Liver (tissue), 9 donors: ENCODE results near the gene ADNP. TPM values are rescaled to one million over a fixed set of nuclear protein-coding genes. Genes with fewer than 3 reads are reported as not detected.

ENCODE experiments used
- DNase-seq: peaks from one replicate; pipeline ENCODE4 v3.0.0-alpha.2; 2017; ENCODE audit warnings: low spot score
- H3K27ac ChIP-seq, 2 donors: one replicate each; pipeline ENCODE4 v1.7.0; 2013; ENCODE audit warnings: inconsistent platforms in 2 of 2, low read length in 2 of 2, control low read depth in 1 of 2, low read depth in 1 of 2, mild to moderate bottlenecking in 1 of 2
- H3K27me3 ChIP-seq, 4 donors: one replicate each; pipeline versions ENCODE4 v1.6.1 to v1.7.0; 2013; ENCODE audit warnings: low read length in 3 of 4, inconsistent platforms in 1 of 4, mild to moderate bottlenecking in 1 of 4, moderate library complexity in 1 of 4; ENCODE audit not compliant: control insufficient read depth in 4 of 4, insufficient read depth in 4 of 4
- H3K36me3 ChIP-seq, 4 donors: one replicate each; pipeline versions ENCODE4 v1.6.1 to v1.7.0; 2013; ENCODE audit warnings: low read length in 3 of 4, mild to moderate bottlenecking in 3 of 4, low read depth in 1 of 4, moderate library complexity in 1 of 4; ENCODE audit not compliant: control insufficient read depth in 4 of 4, insufficient read depth in 3 of 4
- H3K4me1 ChIP-seq, 4 donors: one replicate each; pipeline versions ENCODE4 v1.6.1 to v1.7.0; 2013; ENCODE audit warnings: low read length in 3 of 4, mild to moderate bottlenecking in 3 of 4, moderate library complexity in 1 of 4; ENCODE audit not compliant: control insufficient read depth in 4 of 4, insufficient read depth in 4 of 4
- H3K4me3 ChIP-seq, 3 donors: one replicate each; pipeline versions ENCODE4 v1.6.1 to v1.7.0; 2013; ENCODE audit warnings: low read length in 3 of 3, control low read depth in 1 of 3, low read depth in 1 of 3, mild to moderate bottlenecking in 1 of 3
- H3K9ac ChIP-seq, 2 donors: one replicate each; pipeline ENCODE4 v1.7.0; 2013; ENCODE audit warnings: low read length in 2 of 2, mild to moderate bottlenecking in 2 of 2, moderate library complexity in 2 of 2, control low read depth in 1 of 2, low read depth in 1 of 2
- H3K9me3 ChIP-seq, 4 donors: one replicate each; pipeline versions ENCODE4 v1.6.1 to v1.7.0; 2013; ENCODE audit warnings: low read length in 3 of 4; ENCODE audit not compliant: control insufficient read depth in 4 of 4
- ATF3 ChIP-seq: IDR thresholded peaks from 2 replicates; pipeline ENCODE4 v1.6.1; 2016; ENCODE audit warnings: antibody characterized with exemption
- CTCF ChIP-seq: fragments of 150-350 bp; IDR thresholded peaks from 2 replicates; pipeline ENCODE4 v1.5.1; 2017; ENCODE audit warnings: improper control_type of control experiment, low read depth, low read length; ENCODE audit not compliant: missing input control
- EGR1 ChIP-seq, 2 donors: IDR thresholded peaks; 2 replicates each; pipeline ENCODE4 v1.6.1; 2016 to 2018; ENCODE audit warnings: antibody characterized with exemption in 2 of 2, low read depth in 2 of 2
- FOXA1 ChIP-seq: IDR thresholded peaks from 2 replicates; pipeline ENCODE4 v1.6.1; 2016; ENCODE audit warnings: antibody characterized with exemption
- FOXA2 ChIP-seq: IDR thresholded peaks from 2 replicates; pipeline ENCODE4 v1.6.1; 2016; ENCODE audit warnings: antibody characterized with exemption
- GABPA ChIP-seq, 2 donors: IDR thresholded peaks in 1 of 2; conservative IDR thresholded peaks in 1 of 2; 2 replicates each; pipeline ENCODE4 v1.6.1; 2016; ENCODE audit warnings: antibody characterized with exemption in 2 of 2, mild to moderate bottlenecking in 1 of 2, moderate library complexity in 1 of 2
- HNF4A ChIP-seq, 2 donors: conservative IDR thresholded peaks; 2 replicates each; pipeline ENCODE4 v1.6.1; 2016; ENCODE audit warnings: antibody characterized with exemption in 2 of 2, mild to moderate bottlenecking in 2 of 2
- HNF4G ChIP-seq: IDR thresholded peaks from 2 replicates; pipeline ENCODE4 v1.6.1; 2016; ENCODE audit warnings: antibody characterized with exemption
- JUND ChIP-seq, 2 donors: IDR thresholded peaks; 2 replicates each; pipeline ENCODE4 v1.6.1; 2016; ENCODE audit warnings: antibody characterized with exemption in 2 of 2
- MAX ChIP-seq: IDR thresholded peaks from 2 replicates; pipeline ENCODE4 v1.6.1; 2016; ENCODE audit warnings: antibody characterized with exemption
- NR2F2 ChIP-seq: IDR thresholded peaks from 2 replicates; pipeline ENCODE4 v1.6.1; 2016; ENCODE audit warnings: antibody characterized with exemption
- RAD21 ChIP-seq, 2 donors: IDR thresholded peaks; 2 replicates each; pipeline ENCODE4 v1.6.1; 2016; ENCODE audit warnings: antibody characterized with exemption in 2 of 2, mild to moderate bottlenecking in 2 of 2
- REST ChIP-seq: IDR thresholded peaks from 2 replicates; pipeline ENCODE4 v1.6.1; 2016; ENCODE audit warnings: antibody characterized with exemption, mild to moderate bottlenecking
- RXRA ChIP-seq, 2 donors: IDR thresholded peaks; 2 replicates each; pipeline ENCODE4 v1.6.1; 2017 to 2018; ENCODE audit warnings: antibody characterized with exemption in 2 of 2, mild to moderate bottlenecking in 1 of 2
- SP1 ChIP-seq: IDR thresholded peaks from 2 replicates; pipeline ENCODE4 v1.6.1; 2018; ENCODE audit warnings: antibody characterized with exemption, mild to moderate bottlenecking
- TAF1 ChIP-seq: conservative IDR thresholded peaks from 2 replicates; pipeline ENCODE4 v1.6.1; 2016; ENCODE audit warnings: antibody characterized with exemption, mild to moderate bottlenecking
- YY1 ChIP-seq: IDR thresholded peaks from 2 replicates; pipeline ENCODE4 v1.6.1; 2016; ENCODE audit warnings: antibody characterized with exemption, mild to moderate bottlenecking
- ZBTB33 ChIP-seq: IDR thresholded peaks from 2 replicates; pipeline ENCODE4 v1.6.1; 2016; ENCODE audit warnings: antibody characterized with exemption
- WGBS: extraction: QIAGEN DNeasy Blood & Tissue Kit; methylation state at CpG from one replicate; pipeline ENCODE4 v1.1.7; 2013; 5-methylcytosine and 5-hydroxymethylcytosine counted together
- polyA plus RNA-seq, 2 donors: library from polyadenylated mRNA; stranded (reverse) in 1 of 2; unstranded in 1 of 2; fragments of 200-250 nt in 1 of 2; fragments of >200 nt in 1 of 2; fragmentation: Nextera tagmentation in 1 of 2; extraction: Ambion mirVana in 1 of 2; gene quantifications; one replicate each; pipeline versions ENCODE4 v1.2.1 to v1.2.3, GENCODE V29; 2013 to 2015
- total RNA-seq, 2 donors: library from RNA; depleted of rRNA; stranded (reverse); fragments of >200 nt; gene quantifications; one replicate each; pipeline ENCODE4 v1.2.3, GENCODE V29; 2014
- donor health status: healthy.
- donor health status: healthy.
- donor health status: healthy.
- donor health status: healthy.
- donor health status: healthy.

Gene ADNP
- total and polyA plus RNA-seq, 4 donors: 9.3 to 25.4 (median 20.1) TPM

GRCh38 chr20:50873585-50873984, 57.7 kb downstream of the ADNP start (continued):
- TF ChIP-seq HNF4G: no peak

GRCh38 chr20:50872560-50873425, 58.4 kb downstream of the ADNP start:
- no peaks in the 10 kb centered on the region for H3K9me3 ChIP-seq
- H3K4me1 ChIP-seq: no peaks in the 10 kb centered on the region
- DNase-seq: no peak
- no peak overlapping the region for H3K27ac ChIP-seq
- 87% methylated on average over 16 of the region's 16 CpGs for WGBS
- TF ChIP-seq RAD21 (IDR thresholded peaks at IDR 0.05) (no peak), SP1 (no peak), ATF3 (no peak), FOXA2 (no peak), FOXA1 (no peak), RXRA (IDR thresholded peaks at IDR 0.05) (no peak), NR2F2 (no peak), GABPA (IDR thresholded peaks at IDR 0.05 in 1 of 2, conservative IDR thresholded peaks at IDR 0.05 in 1 of 2) (no peak), MAX (no peak), JUND (IDR thresholded peaks at IDR 0.05) (no peak), TAF1 (no peak), HNF4G (no peak), HNF4A (conservative IDR thresholded peaks at IDR 0.05) (no peak), ZBTB33 (no peak), YY1 (no peak), CTCF (no peak), EGR1 (IDR thresholded peaks at IDR 0.05; ENCODE audit: low read depth in 2 of 2) (no peak)
- H3K36me3 ChIP-seq: no peaks in the 10 kb centered on the region
- no peak overlapping the region for H3K4me3 ChIP-seq
- H3K9ac ChIP-seq: no peak overlapping the region
- H3K27me3 ChIP-seq: no peaks in the 10 kb centered on the region

- H3K4me3 ChIP-seq: no peak overlapping the region
- TF ChIP-seq FOXA2: no peak
- TF ChIP-seq REST: no peak
- no peak for TF ChIP-seq YY1
- no peak for TF ChIP-seq GABPA (IDR thresholded peaks at IDR 0.05 in 1 of 2, conservative IDR thresholded peaks at IDR 0.05 in 1 of 2)
- no peak for TF ChIP-seq HNF4G
- TF ChIP-seq RXRA (IDR thresholded peaks at IDR 0.05): no peak
- no peak for TF ChIP-seq CTCF
- DNase-seq: peak; percentile 60
- no peaks in the 10 kb centered on the region for H3K36me3 ChIP-seq
- WGBS: 84% methylated on average over 19 of the region's 19 CpGs
- H3K9ac ChIP-seq: no peak overlapping the region
- no peaks in the 10 kb centered on the region for H3K27me3 ChIP-seq
- no peaks in the 10 kb centered on the region for H3K9me3 ChIP-seq
- H3K27ac ChIP-seq: no peak overlapping the region
- no peaks in the 10 kb centered on the region for H3K4me1 ChIP-seq
Measured at GRCh38 chr20:50870561-50871161, 60.6 kb downstream of the ADNP start.
